HUES64 (cell line): ENCODE measurements around the gene ZNF674.

ENCODE experiments used
- H3K27ac ChIP-seq: 2 replicates; pipeline ENCODE4 v1.7.0; 2013; ENCODE audit warnings: low read depth, low read length, inconsistent platforms
- H3K27me3 ChIP-seq: 2 replicates; pipeline ENCODE4 v1.6.1; 2013; ENCODE audit warnings: mild to moderate bottlenecking, low read length; ENCODE audit not compliant: insufficient read depth
- H3K36me3 ChIP-seq: 2 replicates; pipeline ENCODE4 v1.6.1; 2013; ENCODE audit warnings: mild to moderate bottlenecking, low read length; ENCODE audit not compliant: insufficient read depth
- H3K4me1 ChIP-seq: 2 replicates; pipeline ENCODE4 v1.6.1; 2013; ENCODE audit warnings: mild to moderate bottlenecking, low read length, moderate library complexity; ENCODE audit not compliant: insufficient read depth
- H3K4me3 ChIP-seq: 2 replicates; pipeline ENCODE4 v1.5.1; 2013; ENCODE audit warnings: mild to moderate bottlenecking, low read length, moderate library complexity
- H3K9ac ChIP-seq: 2 replicates; pipeline ENCODE4 v1.6.1; 2013; ENCODE audit warnings: mild to moderate bottlenecking, low read depth, low read length
- H3K9me3 ChIP-seq: 2 replicates; pipeline ENCODE4 v1.6.1; 2013; ENCODE audit warnings: low read depth, low read length; ENCODE audit not compliant: insufficient read depth
- WGBS: fragments of 150-250, 120-280 bp; methylation state at CpG from one replicate; pipeline ENCODE4 v1.1.7; 2013; ENCODE audit warnings: missing lambda C conversion rate; 5-methylcytosine and 5-hydroxymethylcytosine counted together

ZNF674 gene

GRCh38 chrX:46577221-46578005 lies 32.2 kb upstream of the ZNF674 start:
- Histone ChIP-seq H3K9ac (no peak overlapping the region), H3K27me3 (peaks cover 14% of the 10 kb centered on the region; the same call in 1 of the 2 replicates), H3K4me3 (peak overlapping the region; percentile 72; the same call in 1 of the 2 replicates), H3K9me3 (no peaks in the 10 kb centered on the region), H3K4me1 (peaks cover 13% of the 10 kb centered on the region; the same call in 1 of the 2 replicates), H3K27ac (no peak overlapping the region), H3K36me3 (peaks cover 3% of the 10 kb centered on the region; the same call in 1 of the 2 replicates)
- 71% methylated on average over 5 of the region's 7 CpGs for WGBS

- Histone ChIP-seq H3K9ac (no peak overlapping the region), H3K9me3 (no peaks in the 10 kb centered on the region)
- WGBS, result 33% methylated on average over 1 of the region's 3 CpGs
Measured at GRCh38 chrX:46576458-46576857, 31.2 kb upstream of the ZNF674 start.

GRCh38 chrX:46575991-46576392 lies 30.8 kb upstream of the ZNF674 start:
- H3K4me3 ChIP-seq, result peak overlapping the region; percentile 72
- peaks cover 3% of the 10 kb centered on the region; the same call in 1 of the 2 replicates for H3K36me3 ChIP-seq
- peaks cover 12% of the 10 kb centered on the region; the same call in 1 of the 2 replicates for H3K4me1 ChIP-seq
- 0 out of 2 replicates have a peak overlapping the region, but pooled peaks have one; percentile 66 for H3K9ac ChIP-seq
- H3K27ac ChIP-seq, result no peak overlapping the region
- H3K9me3 ChIP-seq, result no peaks in the 10 kb centered on the region
- 1% methylated on average over 6 of the region's 6 CpGs for WGBS
- H3K27me3 ChIP-seq, result peaks cover 14% of the 10 kb centered on the region; the same call in 1 of the 2 replicates

More at GRCh38 chrX:46576458-46576857, 31.2 kb upstream of the ZNF674 start:
- Histone ChIP-seq H3K27me3 (peaks cover 14% of the 10 kb centered on the region; the same call in 1 of the 2 replicates), H3K4me1 (peaks cover 8% of the 10 kb centered on the region; the same call in 1 of the 2 replicates), H3K4me3 (peak overlapping the region; percentile 72), H3K36me3 (peaks cover 3% of the 10 kb centered on the region; the same call in 1 of the 2 replicates), H3K27ac (no peak overlapping the region)

GRCh38 chrX:46575586-46575985 lies 30.4 kb upstream of the ZNF674 start:
- peaks cover 13% of the 10 kb centered on the region; the same call in 1 of the 2 replicates for H3K4me1 ChIP-seq
- no peaks in the 10 kb centered on the region for H3K9me3 ChIP-seq
- 2% methylated on average over 6 of the region's 6 CpGs for WGBS
- H3K9ac ChIP-seq, result peak overlapping the region; percentile 66; the same call in 1 of the 2 replicates
- H3K27ac ChIP-seq, result no peak overlapping the region
- H3K4me3 ChIP-seq, result peak overlapping the region; percentile 72
- peaks cover 3% of the 10 kb centered on the region; the same call in 1 of the 2 replicates for H3K36me3 ChIP-seq
- H3K27me3 ChIP-seq, result peaks cover 14% of the 10 kb centered on the region; the same call in 1 of the 2 replicates

GRCh38 chrX:46574774-46575381 lies 29.7 kb upstream of the ZNF674 start:
- WGBS, result under 1% methylated on average over 90 of the region's 90 CpGs
- Histone ChIP-seq H3K27ac (no peak overlapping the region), H3K4me3 (peak overlapping the region; percentile 72), H3K36me3 (peaks cover 3% of the 10 kb centered on the region; the same call in 1 of the 2 replicates), H3K27me3 (peaks cover 14% of the 10 kb centered on the region; the same call in 1 of the 2 replicates), H3K9me3 (no peaks in the 10 kb centered on the region), H3K4me1 (peaks cover 13% of the 10 kb centered on the region; the same call in 1 of the 2 replicates), H3K9ac (peak overlapping the region; percentile 66)

GRCh38 chrX:46573892-46574773 lies 28.9 kb upstream of the ZNF674 start:
- Histone ChIP-seq H3K4me1 (peaks cover 13% of the 10 kb centered on the region; the same call in 1 of the 2 replicates), H3K27me3 (peaks cover 14% of the 10 kb centered on the region; the same call in 1 of the 2 replicates), H3K4me3 (peak overlapping the region; percentile 72), H3K9me3 (no peaks in the 10 kb centered on the region), H3K27ac (peak overlapping the region; percentile 64; the same call in 1 of the 2 replicates), H3K36me3 (peaks cover 1% of the 10 kb centered on the region; the same call in 1 of the 2 replicates), H3K9ac (peak overlapping the region; percentile 66)
- WGBS, result under 1% methylated on average over 107 of the region's 107 CpGs

- 1% methylated on average over 31 of the region's 35 CpGs for WGBS
- H3K27me3 ChIP-seq, result peaks cover 14% of the 10 kb centered on the region; the same call in 1 of the 2 replicates
- no peaks in the 10 kb centered on the region for H3K9me3 ChIP-seq
- peak within 1 kb of the TSS; percentile 66 for H3K9ac ChIP-seq
- peaks cover 13% of the 10 kb centered on the region; the same call in 1 of the 2 replicates for H3K4me1 ChIP-seq
- peak within 1 kb of the TSS; percentile 64; the same call in 1 of the 2 replicates for H3K27ac ChIP-seq
- H3K4me3 ChIP-seq, result peak within 1 kb of the TSS; percentile 72
- no peaks in the 10 kb centered on the region for H3K36me3 ChIP-seq
Measured at GRCh38 chrX:46573331-46573891, 28.2 kb upstream of the ZNF674 start, which contains the start of gene CHST7. Gene CHST7, plus strand, starts transcription at chrX:46573765. Its CDS starts 167 bp downstream, at chrX:46573932.

- no peak overlapping the region for H3K9ac ChIP-seq
- 93% methylated on average over 4 of the region's 5 CpGs for WGBS
- peaks cover 14% of the 10 kb centered on the region; the same call in 1 of the 2 replicates for H3K27me3 ChIP-seq
- H3K36me3 ChIP-seq, result no peaks in the 10 kb centered on the region
- no peak overlapping the region for H3K4me3 ChIP-seq
- no peak overlapping the region for H3K27ac ChIP-seq
- no peaks in the 10 kb centered on the region for H3K9me3 ChIP-seq
- peaks cover 13% of the 10 kb centered on the region; the same call in 1 of the 2 replicates for H3K4me1 ChIP-seq
Measured at GRCh38 chrX:46572340-46572936, 27.2 kb upstream of the ZNF674 start.

- Histone ChIP-seq H3K4me3 (no peak overlapping the region), H3K27ac (no peak overlapping the region; the same call in 1 of the 2 replicates), H3K9ac (no peak overlapping the region), H3K36me3 (no peaks in the 10 kb centered on the region), H3K27me3 (peaks cover 14% of the 10 kb centered on the region; the same call in 1 of the 2 replicates), H3K4me1 (peaks cover 13% of the 10 kb centered on the region; the same call in 1 of the 2 replicates), H3K9me3 (no peaks in the 10 kb centered on the region)
- WGBS, result 76% methylated on average over 6 of the region's 10 CpGs
Measured at GRCh38 chrX:46571423-46572339, 26.5 kb upstream of the ZNF674 start.
